Mesendoderm (in vitro differentiated cells): ENCODE measurements around the gene HEATR9.

ENCODE experiments used
- DNase-seq: peaks from one replicate; pipeline ENCODE4 v3.0.0; 2013
- H2AK5ac ChIP-seq: 2 replicates; pipeline ENCODE4 v1.6.1; 2013; ENCODE audit warnings: low read length, inconsistent platforms
- H2BK120ac ChIP-seq: 2 replicates; pipeline ENCODE4 v1.6.1; 2013; ENCODE audit warnings: low read depth, mild to moderate bottlenecking, low read length, moderate library complexity, mixed read lengths
- H2BK15ac ChIP-seq: replicated peaks from 2 replicates; pipeline ENCODE4 v1.6.1; 2013; ENCODE audit warnings: low read depth, mild to moderate bottlenecking, moderate library complexity
- H2BK5ac ChIP-seq: 2 replicates; pipeline ENCODE4 v1.6.1; 2013; ENCODE audit warnings: low read length, inconsistent platforms
- H3K18ac ChIP-seq: 2 replicates; pipeline ENCODE4 v1.6.1; 2013; ENCODE audit warnings: mild to moderate bottlenecking, low read length, mixed read lengths
- H3K23ac ChIP-seq: one replicate; pipeline ENCODE4 v1.6.1; 2013; ENCODE audit warnings: low read length
- H3K27ac ChIP-seq: 2 replicates; pipeline ENCODE4 v1.5.1; 2013; ENCODE audit warnings: low read depth, mild to moderate bottlenecking, inconsistent platforms, low read length, moderate library complexity
- H3K27me3 ChIP-seq: 2 replicates; pipeline ENCODE4 v1.6.1; 2013; ENCODE audit warnings: low read length, control low read depth, mild to moderate bottlenecking, inconsistent platforms; ENCODE audit not compliant: insufficient read depth, poor library complexity
- H3K36me3 ChIP-seq: 2 replicates; pipeline ENCODE4 v1.6.1; 2013; ENCODE audit warnings: low read length, inconsistent platforms; ENCODE audit not compliant: control insufficient read depth, insufficient read depth
- H3K4ac ChIP-seq: one replicate; pipeline ENCODE4 v1.6.1; 2013; ENCODE audit warnings: low read depth, mild to moderate bottlenecking, low read length, moderate library complexity
- H3K4me1 ChIP-seq: 2 replicates; pipeline ENCODE4 v1.6.1; 2013; ENCODE audit warnings: low read depth, low read length, inconsistent platforms; ENCODE audit not compliant: control insufficient read depth
- H3K4me2 ChIP-seq: 2 replicates; pipeline ENCODE4 v1.6.1; 2013; ENCODE audit warnings: low read length
- H3K4me3 ChIP-seq: 2 replicates; pipeline ENCODE4 v1.5.1; 2013; ENCODE audit warnings: mild to moderate bottlenecking, low read length
- H3K56ac ChIP-seq: one replicate; pipeline ENCODE4 v1.6.1; 2013; ENCODE audit warnings: low read length
- H3K79me1 ChIP-seq: 2 replicates; pipeline ENCODE4 v1.6.1; 2013; ENCODE audit warnings: low read length, inconsistent platforms
- H3K79me2 ChIP-seq: 2 replicates; pipeline ENCODE4 v1.6.1; 2013; ENCODE audit warnings: mild to moderate bottlenecking, low read length; ENCODE audit not compliant: control insufficient read depth, insufficient read depth
- H3K9ac ChIP-seq: 2 replicates; pipeline ENCODE4 v1.6.1; 2013; ENCODE audit warnings: low read length, inconsistent platforms
- H4K5ac ChIP-seq: one replicate; pipeline ENCODE4 v1.6.1; 2013; ENCODE audit warnings: low read length
- H4K8ac ChIP-seq: one replicate; pipeline ENCODE4 v1.6.1; 2013; ENCODE audit warnings: low read depth, mild to moderate bottlenecking, control low read depth, low read length, moderate library complexity
- WGBS: extraction: QIAGEN DNeasy Blood & Tissue Kit; methylation state at CpG from one replicate; pipeline ENCODE4 v1.1.7; 2013; ENCODE audit warnings: low lambda C conversion rate, missing lambda C conversion rate; ENCODE audit not compliant: insufficient coverage; ENCODE audit errors: extremely low coverage; 5-methylcytosine and 5-hydroxymethylcytosine counted together

HEATR9 gene

DNA sequence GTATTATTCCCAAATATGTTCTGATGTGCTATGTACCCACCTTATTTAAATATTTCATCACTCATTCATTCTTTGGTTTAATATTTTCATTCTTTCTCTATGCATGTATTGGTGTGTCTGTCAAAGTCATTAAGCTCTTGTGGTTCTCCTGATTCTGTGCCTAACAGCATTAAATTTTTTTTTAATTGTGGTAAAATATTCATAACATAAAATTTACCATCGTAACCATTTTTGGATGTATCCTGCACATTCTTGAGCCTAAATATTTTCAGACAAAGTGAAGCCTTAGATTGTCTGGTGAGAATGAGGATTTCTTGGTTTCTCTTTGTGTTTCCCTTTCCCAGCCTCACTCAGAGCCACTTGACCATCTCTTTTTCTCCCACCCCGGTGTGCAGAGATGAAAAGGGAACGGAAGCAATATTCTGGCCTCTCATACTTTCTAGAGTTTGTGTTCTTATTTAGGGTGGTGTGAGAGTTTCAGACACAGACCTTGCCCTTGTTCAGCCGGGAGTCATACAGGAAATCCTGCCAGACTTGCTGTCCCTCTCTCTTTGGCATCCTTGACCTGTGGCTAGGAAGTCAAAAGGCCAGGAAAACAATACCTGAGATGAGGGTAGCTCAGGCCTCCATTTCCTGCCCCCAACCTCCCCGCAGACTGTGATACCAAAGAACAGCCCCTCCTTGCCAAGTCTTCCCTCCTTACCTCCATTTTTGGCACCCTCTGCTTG, 6.5 kb upstream of the HEATR9 start:
- Histone ChIP-seq H3K27me3 (no peaks in the 10 kb centered on the region), H3K23ac (no peak overlapping the region), H3K4ac (no peak overlapping the region), H3K56ac (no peak overlapping the region), H3K4me3 (no peak overlapping the region), H3K4me1 (no peaks in the 10 kb centered on the region), H3K79me2 (no peaks in the 10 kb centered on the region), H2BK5ac (no peak overlapping the region), H3K27ac (no peak overlapping the region), H3K36me3 (no peaks in the 10 kb centered on the region), H3K4me2 (no peak overlapping the region), H3K79me1 (no peaks in the 10 kb centered on the region), H3K18ac (no peak overlapping the region), H2BK15ac (no peak overlapping the region), H4K8ac (no peak overlapping the region), H2AK5ac (no peak overlapping the region), H2BK120ac (no peak overlapping the region), H4K5ac (no peak overlapping the region), H3K9ac (no peak overlapping the region)
- WGBS: no CpG with 5 or more reads among the region's 5 CpGs
- DNase-seq: no peak

DNA sequence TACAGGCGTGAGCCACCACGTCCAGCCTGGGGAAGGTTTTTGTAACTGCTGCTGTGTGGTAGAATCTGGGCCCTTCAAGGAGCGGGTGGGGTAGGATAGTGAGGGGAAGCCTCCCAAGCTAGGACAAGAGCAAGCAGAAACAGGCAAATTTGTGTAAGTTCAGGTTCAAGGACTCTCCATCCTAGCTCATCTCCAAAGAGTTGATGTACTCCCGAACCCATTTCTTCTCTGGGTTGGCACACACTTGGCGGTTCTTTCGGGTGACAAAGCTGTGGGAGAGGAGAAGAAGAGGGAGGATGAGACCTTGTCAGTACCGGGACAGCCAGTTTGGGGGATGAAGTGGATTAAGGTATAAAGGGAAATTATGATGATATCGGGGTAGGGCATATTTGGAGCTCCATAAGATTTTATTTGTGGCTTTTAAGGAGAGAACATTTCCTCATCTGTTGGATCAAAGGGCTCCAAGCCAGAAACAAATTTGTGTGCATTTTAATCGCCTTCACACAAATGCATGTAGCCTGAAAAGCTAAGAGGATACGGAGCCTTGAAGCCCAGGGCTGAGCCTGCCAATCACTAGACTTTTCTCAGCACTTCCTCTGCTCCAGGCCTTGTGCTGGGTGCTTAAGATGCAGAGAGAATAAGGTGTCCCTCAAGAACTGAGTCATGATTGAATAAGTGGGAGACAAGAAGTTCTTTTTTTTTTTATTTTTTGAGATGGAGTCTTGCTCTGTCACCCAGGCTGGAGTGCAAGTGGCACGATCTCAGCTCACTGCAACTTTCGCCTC, 3.7 kb upstream of the HEATR9 start:
- Histone ChIP-seq H3K23ac (no peak overlapping the region), H4K5ac (no peak overlapping the region), H3K56ac (no peak overlapping the region), H3K36me3 (no peaks in the 10 kb centered on the region), H3K4me1 (no peaks in the 10 kb centered on the region), H3K9ac (no peak overlapping the region), H2AK5ac (no peak overlapping the region), H3K79me1 (no peaks in the 10 kb centered on the region), H3K79me2 (no peaks in the 10 kb centered on the region), H2BK120ac (no peak overlapping the region), H3K27ac (no peak overlapping the region), H3K4ac (no peak overlapping the region), H2BK5ac (no peak overlapping the region), H4K8ac (no peak overlapping the region), H3K18ac (no peak overlapping the region), H3K4me2 (no peak overlapping the region), H3K27me3 (no peaks in the 10 kb centered on the region), H3K4me3 (no peak overlapping the region), H2BK15ac (no peak overlapping the region)
- WGBS: 100% methylated on average over 1 of the region's 12 CpGs
- DNase-seq: no peak

DNA sequence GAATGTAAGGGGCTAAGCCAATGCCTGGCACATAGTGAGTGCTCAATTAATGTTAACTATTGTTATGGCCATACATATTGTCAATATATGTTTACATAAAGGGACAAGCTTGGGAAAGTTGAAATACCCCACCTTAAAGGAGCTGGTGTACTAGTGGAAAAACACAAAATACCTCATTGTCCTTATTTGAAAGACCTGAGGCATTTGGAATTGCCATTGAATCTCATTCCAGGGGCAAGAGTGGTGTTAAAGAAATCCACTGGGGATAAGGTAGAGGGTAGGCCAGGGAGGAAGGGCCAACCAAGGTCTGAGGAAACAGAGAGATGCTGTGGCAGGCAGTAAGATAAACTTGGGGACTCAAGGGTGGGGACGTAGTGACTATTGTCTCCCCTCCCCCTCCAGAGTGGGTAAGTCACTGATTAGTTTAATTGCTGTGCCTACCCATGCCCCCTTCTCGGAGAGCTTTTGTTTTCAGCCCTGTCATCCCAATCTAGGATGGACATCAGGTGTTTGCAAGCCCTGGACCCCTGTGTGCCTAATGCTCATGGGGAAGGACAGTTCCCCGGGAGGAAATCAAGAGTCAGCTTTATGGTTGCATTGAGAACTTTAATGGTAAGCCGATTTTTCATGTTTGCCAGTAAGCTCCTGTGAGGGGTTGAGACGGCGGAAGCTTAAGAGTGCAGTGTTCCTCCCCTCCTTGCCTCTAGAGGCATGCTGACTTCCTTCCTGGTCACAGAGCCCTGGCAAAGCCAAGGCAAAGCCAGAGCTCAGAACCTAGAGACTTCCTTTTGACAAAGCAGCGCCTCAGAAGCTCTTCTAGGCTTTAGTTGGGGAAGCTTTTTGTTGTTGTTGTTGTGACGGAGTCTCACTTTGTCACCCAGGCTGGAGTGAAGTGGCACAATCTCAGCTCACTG, 2.5 kb upstream of the HEATR9 start:
- Histone ChIP-seq H4K8ac (no peak overlapping the region), H2BK5ac (no peak overlapping the region), H3K4me1 (no peaks in the 10 kb centered on the region), H3K4me3 (no peak overlapping the region), H2AK5ac (no peak overlapping the region), H3K9ac (no peak overlapping the region), H3K27me3 (no peaks in the 10 kb centered on the region), H2BK120ac (no peak overlapping the region), H3K4ac (no peak overlapping the region), H3K79me1 (no peaks in the 10 kb centered on the region), H3K36me3 (no peaks in the 10 kb centered on the region), H3K23ac (no peak overlapping the region), H3K56ac (no peak overlapping the region), H2BK15ac (no peak overlapping the region), H3K18ac (no peak overlapping the region), H3K27ac (no peak overlapping the region), H3K79me2 (no peaks in the 10 kb centered on the region), H4K5ac (no peak overlapping the region), H3K4me2 (no peak overlapping the region)
- WGBS: no CpG with 5 or more reads among the region's 8 CpGs
- peak; percentile 70 for DNase-seq

DNA sequence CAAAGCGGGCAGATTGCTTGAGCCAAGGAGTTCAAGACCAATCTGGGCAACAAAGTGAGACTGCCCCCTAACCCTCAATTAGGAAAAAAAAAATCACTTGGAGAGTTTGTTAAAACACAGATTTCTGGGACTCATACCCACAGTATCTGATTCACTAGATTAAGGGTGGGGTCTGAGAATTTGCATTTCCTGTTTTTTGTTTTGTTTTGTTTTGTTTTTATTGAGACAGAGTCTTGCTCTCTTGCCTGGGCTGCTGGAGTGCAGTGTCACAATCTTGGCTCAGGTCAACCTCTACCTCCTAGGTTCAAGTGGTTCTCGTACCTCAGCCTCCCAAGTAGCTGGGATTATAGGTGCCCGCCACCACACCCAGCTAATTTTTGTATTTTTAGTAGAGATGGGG, 1.1 kb downstream of the HEATR9 start:
- Histone ChIP-seq H3K4me2 (no peak overlapping the region), H2BK15ac (no peak overlapping the region), H3K23ac (no peak overlapping the region), H4K8ac (no peak overlapping the region), H3K9ac (no peak overlapping the region), H2AK5ac (no peak overlapping the region), H3K36me3 (no peaks in the 10 kb centered on the region), H3K4ac (no peak overlapping the region), H3K27me3 (no peaks in the 10 kb centered on the region), H3K18ac (no peak overlapping the region), H3K27ac (no peak overlapping the region), H2BK5ac (no peak overlapping the region), H3K79me1 (no peaks in the 10 kb centered on the region), H3K4me1 (no peaks in the 10 kb centered on the region), H3K79me2 (no peaks in the 10 kb centered on the region), H3K56ac (no peak overlapping the region), H4K5ac (no peak overlapping the region), H3K4me3 (no peak overlapping the region), H2BK120ac (no peak overlapping the region)
- no CpG with 5 or more reads among the region's 3 CpGs for WGBS
- no peak for DNase-seq

DNA sequence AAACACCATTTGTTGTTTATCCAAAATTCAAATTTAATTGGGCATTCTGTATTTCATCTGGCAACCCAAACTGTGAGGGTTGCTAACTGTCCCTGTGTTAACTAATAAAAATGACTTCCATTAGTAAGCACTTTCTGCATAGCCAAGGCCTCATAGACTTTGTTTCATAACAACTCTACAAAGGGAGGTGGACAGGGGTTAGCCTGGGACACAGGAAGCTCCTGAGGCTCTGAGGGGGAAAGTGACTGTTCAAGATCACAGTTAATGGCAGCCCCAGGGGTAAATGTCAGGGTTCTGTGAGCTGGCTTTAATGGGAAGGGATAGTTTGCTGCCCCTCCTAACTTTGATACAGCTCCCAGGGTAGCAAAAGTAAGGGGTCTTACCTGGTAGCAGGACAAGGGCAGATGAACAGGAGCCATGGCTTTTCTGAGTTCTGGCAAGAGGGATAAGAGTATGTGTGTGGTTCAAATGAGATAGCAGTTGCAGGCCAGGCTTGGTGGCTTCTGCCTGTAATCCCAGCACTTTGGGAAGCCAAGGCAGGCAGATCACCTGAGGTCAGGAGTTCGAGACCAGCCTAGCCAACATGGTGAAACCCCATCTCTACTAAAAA, 2.2 kb downstream of the HEATR9 start:
- no peaks in the 10 kb centered on the region for H3K27me3 ChIP-seq
- H4K8ac ChIP-seq: no peak overlapping the region
- H3K4me2 ChIP-seq: no peak overlapping the region
- no peak overlapping the region for H3K27ac ChIP-seq
- no peaks in the 10 kb centered on the region for H3K79me1 ChIP-seq
- no peak overlapping the region for H3K4ac ChIP-seq
- H3K56ac ChIP-seq: no peak overlapping the region
- no peak overlapping the region for H4K5ac ChIP-seq
- H3K9ac ChIP-seq: no peak overlapping the region
- no peak overlapping the region for H2BK120ac ChIP-seq
- no peak overlapping the region for H3K23ac ChIP-seq
- H3K36me3 ChIP-seq: no peaks in the 10 kb centered on the region
- no peak overlapping the region for H3K4me3 ChIP-seq
- no peak overlapping the region for H2BK15ac ChIP-seq
- H2BK5ac ChIP-seq: no peak overlapping the region
- no peaks in the 10 kb centered on the region for H3K4me1 ChIP-seq
- no peak overlapping the region for H2AK5ac ChIP-seq
- no peak overlapping the region for H3K18ac ChIP-seq
- no peak for DNase-seq
- no peaks in the 10 kb centered on the region for H3K79me2 ChIP-seq
- no CpG with 5 or more reads among the region's 1 CpG for WGBS
